Erythroblast (primary cell): ENCODE measurements around the gene ARHGDIA.

Experiments
- GATA1 ChIP-seq: IDR thresholded peaks from 2 replicates; pipeline ENCODE4 v1.6.1; 2011; ENCODE audit warnings: low read depth, mild to moderate bottlenecking, control low read depth, low read length, moderate library complexity
- POLR2A ChIP-seq: IDR thresholded peaks from 2 replicates; pipeline ENCODE4 v1.6.1; 2011; ENCODE audit warnings: mild to moderate bottlenecking, low read length

DNA sequence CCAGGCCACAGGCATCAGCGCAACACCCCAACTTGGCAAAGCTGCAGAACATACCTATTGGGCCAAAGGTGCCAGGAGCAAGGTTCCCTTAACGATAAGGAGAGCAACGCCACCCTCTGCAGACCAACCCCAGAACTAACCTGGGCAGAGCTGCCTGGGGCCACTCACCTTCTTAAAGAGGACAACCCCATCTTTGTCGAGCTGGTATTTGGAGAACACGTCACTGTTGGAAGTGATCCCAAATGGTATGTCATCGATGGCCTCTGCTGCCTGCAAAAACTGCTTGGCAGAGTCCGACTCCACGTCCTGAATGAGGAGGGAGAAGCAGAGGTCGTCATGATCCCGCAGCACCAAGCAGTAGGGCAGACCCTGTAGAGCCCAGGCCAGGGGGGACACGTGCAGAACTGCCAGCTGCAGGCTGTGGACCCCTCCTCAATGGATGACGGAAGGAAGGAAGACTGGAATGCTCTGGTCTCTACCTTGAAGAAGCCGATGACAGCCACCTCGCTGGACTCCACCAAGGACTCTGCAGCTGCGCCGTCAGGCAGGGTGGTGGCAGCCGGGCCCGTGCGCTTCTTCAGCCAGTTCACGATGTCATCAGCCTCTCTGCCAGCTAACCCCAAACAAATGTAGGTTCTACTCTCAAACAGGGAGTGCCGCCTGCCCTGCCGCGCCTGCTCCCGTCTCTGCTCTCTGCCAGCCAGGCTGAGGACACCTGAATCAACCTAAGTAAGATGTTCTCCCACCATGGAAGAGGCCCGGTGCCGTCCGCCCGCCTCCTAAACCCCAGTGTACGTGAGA is 16.0 kb downstream of the ARHGDIA start:
- no peak for TF ChIP-seq POLR2A
- TF ChIP-seq GATA1: no peak
